NOMO-1 treated with dmso at 0.1 percent for 144 hours (cell line): ENCODE data around the gene ZRANB3.

Experiments
- DNase-seq: peaks from one replicate; lab custom pipeline; 2025; ENCODE audit not compliant: unreplicated experiment; lab: John Stamatoyannopoulos, UW

ZRANB3 gene

DNA sequence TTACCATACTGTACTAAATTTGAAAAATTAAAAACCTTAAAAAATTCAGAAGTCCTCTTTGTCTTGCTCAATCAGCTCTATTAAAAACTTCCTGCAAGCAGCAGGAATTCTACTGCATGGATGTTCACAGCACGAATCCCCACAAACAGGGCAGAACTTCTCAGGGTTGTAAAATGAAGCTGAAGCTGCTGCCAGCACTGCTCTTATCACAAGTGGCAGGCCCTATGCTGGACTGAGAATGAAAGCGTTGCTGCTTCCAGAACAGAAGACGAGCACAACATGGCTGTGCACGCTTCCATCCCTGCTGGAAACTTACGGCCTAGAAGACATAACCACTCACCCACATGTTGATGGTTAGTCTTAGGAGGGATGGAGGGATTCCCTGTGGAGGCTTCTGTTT is 345.0 kb downstream of the ZRANB3 start:
- DNase-seq: no peak

DNA sequence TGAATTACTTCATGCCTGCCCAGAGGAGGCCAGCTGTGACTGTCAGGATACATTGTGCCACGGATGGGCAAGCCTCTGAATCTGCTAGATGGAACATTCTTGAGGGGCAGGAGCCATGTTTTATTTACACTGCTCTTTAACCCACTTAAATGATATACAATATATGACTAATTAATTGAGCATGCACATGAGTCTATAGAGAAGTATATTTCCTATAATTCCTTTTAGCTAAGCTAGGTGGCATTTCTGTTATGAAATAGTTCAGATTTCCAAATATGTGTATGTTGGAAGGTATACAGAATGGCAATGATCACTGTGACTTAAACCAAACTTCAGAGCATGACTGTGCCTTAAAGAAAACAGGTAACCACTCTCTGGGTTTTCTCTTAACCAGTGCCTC is 347.2 kb downstream of the ZRANB3 start:
- no peak for DNase-seq

DNA sequence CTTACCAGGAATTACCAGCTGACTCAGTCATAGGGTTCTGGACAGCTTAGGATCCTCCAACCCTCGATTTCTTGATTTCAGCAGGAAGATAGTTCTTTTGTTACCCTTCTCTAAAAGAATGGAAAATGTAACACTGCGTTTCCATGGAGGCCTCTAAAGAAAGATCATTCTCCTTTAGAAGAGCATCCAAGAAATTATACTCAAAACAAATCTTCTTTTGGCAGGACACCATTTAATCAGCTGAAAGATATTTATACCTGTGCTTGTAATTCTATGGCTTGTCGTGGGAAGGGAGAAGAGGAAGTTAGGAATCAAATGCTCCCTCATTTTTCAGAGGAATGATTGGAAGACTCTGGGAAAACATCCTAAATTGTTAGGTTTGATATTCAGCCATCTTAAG is 348.4 kb downstream of the ZRANB3 start:
- no peak for DNase-seq

DNA sequence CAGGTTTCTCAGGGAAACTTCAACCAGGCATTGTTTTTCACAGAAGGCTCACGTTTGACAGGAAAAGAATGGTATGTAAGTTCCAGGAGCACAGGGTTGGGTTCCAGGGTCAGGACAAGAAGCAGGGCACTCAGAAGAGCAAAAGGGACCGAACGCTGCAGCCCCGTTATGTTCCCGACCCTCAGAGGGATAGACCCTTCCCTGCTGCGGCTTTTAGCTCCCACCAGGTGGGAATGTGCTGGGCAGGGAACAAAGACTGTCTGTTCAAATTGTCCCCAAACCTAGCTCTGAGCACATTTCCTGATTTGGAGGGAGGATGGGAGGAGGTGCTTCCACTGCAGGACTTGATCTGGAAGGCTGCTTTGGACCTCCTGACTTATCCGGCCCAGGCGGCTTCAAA is 348.8 kb downstream of the ZRANB3 start:
- DNase-seq: no peak

DNA sequence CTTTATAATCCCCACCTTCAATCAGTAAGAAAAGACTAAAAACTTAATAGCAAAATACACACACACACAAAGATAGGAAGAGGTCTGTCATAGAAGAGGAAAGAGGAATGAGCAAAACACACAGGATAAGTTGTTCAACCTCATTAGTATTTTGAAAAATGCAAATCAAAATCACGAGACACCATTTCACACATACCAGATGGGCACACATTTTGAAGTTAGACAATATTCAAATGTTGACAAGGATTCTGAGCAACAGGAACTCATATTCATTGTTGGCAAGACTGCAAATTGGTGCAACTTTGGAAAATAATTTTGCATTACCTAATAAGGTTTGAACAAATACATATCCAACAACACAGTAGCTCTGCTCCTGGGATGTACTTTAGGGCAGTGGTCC is 351.3 kb downstream of the ZRANB3 start:
- no peak for DNase-seq

DNA sequence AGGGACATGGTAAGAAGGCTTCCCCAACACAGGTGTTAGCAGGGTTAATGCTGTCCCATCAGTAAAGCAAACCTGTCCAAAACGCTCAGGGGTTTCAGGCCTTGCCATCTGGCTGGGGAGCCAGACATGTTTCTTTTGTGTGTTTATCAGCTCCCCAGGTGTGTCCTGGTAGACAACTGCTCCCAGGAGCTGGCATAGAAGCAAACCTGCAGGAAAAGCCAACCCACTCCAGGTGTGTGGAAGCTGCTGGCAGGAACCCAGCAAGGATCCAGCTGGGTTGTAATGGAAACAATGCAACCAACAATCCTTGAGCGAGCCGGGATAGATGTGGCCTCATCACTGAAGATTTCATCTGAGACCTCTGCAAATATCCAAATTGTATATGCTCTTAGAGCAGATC is 355.8 kb downstream of the ZRANB3 start:
- no peak for DNase-seq

DNA sequence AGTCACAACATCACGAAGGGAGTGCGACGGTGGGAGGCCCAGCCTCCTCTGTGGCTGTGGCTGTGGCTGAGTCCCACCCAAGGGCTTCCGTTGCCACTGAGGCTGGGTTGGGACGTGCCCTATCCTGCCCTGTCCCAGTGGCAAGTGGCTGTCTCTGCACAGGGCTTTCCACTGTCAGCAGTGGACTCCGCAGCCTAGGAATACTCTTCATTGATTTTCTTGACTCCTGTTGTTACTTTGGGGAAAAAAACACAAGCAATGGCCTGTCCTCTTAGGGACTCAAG is 356.3 kb downstream of the ZRANB3 start:
- no peak for DNase-seq

DNA sequence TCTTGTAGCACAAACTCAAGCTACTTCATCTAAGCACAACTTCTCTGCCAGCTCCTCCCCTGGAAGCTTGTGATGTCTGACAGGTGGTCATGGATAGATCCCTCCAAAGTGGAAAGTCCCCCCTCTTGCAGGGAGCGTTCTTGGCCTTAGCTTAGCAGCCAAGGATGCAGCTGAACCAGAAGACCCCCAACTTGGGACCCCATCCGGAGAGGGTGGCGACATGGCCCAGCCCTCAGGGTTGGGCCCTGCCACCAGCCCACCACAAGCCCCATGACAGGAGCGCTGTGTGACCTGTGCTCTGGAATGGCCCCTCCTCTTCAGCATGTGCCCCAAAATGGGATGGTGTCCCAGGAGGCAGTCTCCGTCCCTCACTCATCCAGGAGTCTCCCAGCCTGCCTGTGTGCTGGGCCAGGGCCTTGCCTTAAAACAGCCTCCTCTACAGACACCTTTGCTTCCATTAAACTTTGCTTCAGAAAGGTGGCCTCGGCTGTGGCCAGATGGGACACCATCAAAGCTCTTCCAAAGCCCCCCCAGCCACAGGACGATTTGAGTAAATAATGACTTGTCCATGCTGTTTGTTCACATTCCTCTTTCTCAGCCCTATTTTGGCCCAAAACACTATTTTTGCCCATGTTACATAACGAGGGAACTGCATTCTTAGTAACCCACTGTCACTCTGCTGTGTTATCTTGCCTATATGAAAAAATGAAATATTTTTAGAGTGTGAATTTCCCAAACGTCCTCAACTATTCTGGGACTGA is 356.8 kb downstream of the ZRANB3 start:
- no peak for DNase-seq

DNA sequence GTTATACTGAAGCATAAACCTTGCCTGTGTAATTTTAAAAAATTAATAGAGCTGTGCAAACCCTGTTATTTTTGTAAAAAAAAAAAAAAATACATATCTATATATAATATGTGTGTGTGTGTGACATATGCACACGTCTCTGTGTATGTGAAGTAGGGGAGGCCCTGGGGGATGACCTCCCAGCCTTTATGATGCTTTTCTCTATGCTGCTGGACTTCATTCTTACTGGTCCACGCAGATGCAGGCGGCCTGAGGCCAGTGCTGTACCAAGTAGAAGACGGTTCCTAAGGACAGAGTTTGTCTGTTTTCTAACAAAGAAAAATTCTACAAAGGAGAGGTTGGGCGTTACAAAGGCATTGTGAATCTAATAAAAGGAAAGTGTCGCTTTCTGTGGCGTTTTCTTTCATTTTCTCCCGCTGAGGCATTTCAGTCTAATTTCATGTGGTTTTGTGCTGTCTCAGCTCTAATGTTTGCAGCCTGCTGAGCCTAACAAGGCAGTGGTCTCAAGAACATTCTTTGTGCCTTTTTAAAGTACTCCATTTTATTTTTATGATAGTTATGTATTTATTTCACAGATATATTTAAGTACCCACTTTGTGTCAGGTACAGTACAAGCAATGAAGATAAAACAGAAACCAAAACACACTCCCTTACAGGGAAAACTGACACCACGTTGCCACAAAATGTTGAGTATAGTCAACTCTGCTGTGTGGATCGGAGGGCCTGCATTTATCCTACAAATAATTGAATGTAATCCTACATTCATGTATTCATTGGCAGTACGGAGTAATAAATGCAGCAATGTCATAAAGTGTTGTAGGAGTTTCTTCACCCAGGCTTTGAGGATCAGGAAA is 360.9 kb downstream of the ZRANB3 start:
- DNase-seq: no peak

DNA sequence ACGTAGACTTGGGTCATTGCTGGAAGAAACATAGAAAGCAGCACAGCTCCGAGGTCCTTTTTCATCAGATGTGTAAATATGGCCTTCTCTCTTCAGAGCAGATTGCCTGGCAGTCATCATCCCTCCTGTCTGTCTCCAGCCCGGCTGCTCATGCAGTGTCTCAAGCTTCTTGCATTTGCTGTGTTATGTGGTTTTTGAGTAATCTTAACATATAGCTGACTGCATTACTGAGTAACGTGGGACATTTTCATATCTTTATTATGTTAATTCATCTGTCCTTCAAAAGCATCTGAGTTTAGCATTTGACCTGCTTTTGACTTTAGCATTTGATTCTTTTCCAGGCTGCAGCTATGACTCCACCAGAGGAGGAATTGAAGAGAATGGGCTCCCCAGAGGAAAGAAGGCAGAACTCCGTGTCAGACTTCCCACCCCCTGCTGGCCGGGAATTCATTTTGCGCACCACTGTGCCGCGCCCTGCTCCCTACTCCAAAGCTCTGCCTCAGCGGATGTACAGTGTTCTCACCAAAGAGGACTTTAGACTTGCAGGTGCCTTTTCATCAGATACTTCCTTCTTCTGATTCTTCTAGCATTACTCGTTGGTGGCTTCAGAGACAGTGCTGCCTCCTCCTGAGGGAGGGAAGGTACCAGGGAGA is 362.7 kb downstream of the ZRANB3 start:
- DNase-seq: no peak

DNA sequence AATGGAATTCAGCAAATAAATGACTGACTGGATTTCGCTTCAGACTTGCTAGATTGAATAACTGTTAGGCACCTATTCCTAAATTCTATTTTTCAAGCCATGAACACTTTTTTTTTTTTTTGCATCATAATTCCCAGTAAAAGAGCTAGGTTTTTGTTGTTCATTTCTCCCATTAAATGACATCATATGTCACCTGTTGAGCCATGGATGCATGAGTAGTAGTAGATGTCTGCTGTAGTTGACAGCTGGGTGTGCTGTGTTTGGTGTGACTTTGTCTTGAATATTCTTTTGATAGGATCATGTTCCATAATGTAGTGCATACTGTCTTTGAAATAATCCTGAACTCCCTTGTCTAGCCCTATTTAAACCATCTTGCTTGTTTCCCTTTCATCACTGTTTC is 363.7 kb downstream of the ZRANB3 start:
- no peak for DNase-seq

DNA sequence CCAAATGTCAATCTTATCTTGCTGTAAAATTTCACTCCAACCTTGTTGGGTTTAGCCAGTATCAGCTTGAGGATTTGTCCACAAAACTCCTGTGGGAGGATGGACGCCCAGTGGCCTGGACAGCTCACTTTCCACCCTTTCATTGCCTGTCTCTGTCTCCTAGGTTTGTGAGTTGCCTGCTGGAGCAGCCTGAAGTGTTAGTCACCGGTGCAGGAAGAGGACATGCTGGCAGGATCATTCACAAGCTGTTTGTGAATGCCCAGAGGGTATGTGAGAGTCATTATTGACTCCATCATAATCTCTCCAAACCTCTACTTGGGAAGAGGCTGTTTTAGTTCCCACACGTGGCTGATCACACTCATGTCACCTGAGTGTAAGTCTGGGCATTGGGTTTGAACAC is 366.6 kb downstream of the ZRANB3 start:
- DNase-seq: no peak

DNA sequence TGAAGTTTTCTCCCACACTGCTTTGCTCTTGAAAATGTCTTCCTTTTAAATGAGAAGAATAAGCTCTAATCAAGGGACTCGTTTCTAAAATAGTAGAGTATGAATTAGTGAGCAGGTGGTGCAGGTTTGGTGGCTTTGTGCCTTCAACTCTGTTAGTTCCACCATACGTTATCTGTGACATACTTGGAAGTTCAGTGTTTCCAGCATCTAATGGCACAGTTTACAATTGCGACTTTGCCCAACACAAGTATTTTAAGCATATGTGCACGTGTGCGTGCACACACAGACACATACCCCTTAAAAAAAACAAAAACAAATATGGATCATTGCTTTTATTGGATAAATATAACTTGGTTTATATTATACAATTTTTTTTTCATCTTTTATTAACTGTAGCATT is 367.1 kb downstream of the ZRANB3 start:
- DNase-seq: no peak

DNA sequence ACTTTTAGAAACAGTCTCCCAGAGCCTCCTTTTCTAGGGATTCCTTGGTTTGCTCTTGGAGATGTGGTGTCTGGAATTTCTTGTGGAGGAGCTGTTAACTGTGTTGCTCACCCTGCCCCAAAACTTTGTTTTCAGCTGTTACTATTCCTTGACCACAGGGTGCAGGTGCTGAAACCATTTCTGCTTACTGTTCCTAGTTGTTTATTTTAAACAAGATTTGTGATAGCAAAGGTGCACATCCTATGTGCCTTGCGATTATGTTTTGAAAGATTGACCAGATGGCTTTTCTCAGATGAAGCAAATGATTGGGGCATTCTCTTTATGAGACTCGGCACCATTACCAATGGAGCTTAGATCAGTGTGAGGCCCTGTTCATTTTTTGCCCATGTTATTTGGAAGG is 367.7 kb downstream of the ZRANB3 start:
- no peak for DNase-seq

DNA sequence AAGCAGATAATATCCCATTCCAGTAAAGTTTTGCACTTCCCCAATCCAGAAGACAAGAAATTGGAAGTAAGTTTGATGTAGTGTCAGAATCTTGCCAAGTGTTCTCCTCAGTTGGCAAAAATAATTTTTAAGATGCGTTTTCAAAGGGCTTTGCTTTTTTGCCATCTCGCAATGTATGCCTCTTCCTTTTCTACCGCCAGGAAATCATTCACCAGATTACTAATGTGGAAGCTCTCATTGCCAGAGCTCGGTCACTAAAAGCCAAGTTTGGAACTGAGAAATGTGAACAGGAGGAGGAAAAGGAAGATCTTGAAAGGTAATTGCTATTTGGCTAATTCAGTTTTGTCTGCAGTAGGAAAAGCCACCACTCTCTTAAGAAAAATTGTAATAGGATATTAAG is 368.2 kb downstream of the ZRANB3 start:
- DNase-seq: no peak

DNA sequence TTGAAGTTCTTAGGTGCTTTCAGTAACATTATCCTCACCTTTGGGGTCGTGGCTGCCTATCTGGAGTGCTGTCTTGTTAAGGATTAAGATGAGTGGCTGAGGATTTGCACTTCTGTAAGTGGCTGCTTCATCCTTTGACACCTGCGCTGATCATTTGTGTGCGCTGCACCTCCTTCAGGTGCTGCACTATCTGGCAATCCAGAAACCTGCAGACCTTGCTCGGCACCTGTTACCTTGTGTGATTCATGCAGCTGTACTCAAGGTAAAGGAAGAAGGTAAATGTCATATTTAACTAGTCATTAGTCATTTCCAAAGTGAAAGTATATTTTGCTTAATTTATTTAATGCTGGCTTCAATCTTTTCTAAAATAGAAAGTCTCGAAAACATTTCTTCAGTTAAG is 368.6 kb downstream of the ZRANB3 start:
- no peak for DNase-seq

DNA sequence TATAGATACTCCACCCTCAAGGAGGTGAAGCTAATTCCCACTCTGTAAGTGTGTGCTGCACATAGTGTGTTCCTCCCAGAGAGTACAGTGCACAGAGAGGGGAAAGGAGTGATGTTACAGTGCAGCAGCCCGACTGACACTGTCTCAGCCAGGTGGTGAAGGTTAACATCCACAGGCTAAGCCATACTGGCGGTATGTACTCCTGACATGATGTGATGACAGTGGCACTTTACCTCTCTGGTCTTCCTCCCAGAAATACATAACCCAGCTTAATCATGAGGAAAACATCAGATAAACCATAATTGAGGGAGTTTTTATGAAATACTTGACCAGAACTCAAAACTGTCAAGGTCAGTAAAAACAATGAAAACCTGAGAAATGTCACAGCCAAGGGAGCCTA is 371.8 kb downstream of the ZRANB3 start:
- no peak for DNase-seq

DNA sequence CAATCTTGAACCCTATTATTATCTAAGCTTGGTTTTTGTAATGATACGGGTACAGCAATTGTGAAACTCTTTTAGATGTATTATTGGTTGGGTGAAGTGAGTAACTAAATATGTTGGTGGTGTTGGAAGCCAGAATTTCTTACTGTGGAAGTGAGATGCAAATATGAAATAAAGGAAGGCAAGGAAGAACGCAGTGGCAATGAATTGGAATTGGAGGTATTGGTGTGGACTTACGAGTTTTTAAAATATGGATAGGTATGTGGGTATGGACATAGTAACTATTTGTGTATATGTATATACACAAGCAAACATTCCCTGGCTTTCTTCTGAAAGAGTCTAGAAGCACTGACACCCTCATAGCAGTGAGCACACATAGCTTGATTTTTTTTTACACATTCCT is 373.2 kb downstream of the ZRANB3 start:
- DNase-seq: no peak

DNA sequence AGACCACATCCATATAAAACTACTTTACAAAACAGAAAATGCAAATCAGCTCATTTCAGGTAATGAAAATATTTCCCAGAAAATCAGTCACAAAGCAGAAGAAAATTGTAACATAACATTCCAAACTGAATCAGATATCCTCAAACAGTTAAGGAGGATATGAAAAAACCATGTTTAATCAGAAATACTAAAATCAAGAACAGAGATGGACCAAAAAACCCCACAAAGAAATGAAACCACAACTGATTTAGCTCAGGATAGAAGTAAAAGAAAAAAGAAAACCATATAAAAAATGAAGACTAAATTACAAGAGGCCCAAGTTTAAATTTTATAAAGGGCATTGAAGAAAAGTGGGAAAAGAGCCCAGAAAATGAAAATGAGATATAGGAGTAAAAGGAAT is 376.1 kb downstream of the ZRANB3 start:
- no peak for DNase-seq

DNA sequence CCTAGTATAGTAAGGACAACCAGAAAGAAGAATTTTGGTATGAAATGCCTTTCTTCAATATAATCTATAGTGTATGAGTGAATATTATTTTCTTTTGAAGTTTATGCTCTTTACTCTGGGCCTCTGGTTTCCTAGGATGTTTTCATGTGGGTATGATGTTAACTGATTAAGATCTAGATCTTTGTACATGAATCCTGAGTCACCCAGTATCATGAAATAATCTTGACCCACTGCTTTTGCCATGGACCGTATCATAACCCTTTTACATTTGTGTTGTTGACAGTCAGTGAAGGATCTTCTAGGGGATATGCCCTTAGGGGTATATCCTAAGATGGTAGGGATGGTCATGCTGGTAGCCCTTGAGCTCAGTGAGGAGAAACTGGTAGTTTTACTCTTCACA is 378.7 kb downstream of the ZRANB3 start:
- no peak for DNase-seq

DNA sequence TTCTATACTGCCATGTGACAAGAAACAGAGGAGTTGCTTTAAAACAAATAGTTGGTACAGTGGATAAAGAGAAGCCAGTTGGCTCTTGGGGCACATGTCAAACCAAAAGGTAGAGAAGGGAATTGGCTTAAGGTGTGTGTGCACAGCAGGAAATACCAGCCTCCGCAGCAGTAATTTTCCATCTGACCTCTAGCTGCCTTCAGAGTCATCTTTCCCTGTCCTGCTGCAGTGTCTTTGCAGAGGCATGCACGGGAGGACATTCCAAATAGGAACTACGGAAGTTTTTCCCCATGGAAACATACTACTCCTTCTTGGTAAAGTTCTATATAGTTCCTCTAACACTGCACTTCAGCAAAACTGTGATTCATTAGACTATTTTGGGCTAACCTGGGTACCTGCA is 379.4 kb downstream of the ZRANB3 start:
- DNase-seq: no peak

DNA sequence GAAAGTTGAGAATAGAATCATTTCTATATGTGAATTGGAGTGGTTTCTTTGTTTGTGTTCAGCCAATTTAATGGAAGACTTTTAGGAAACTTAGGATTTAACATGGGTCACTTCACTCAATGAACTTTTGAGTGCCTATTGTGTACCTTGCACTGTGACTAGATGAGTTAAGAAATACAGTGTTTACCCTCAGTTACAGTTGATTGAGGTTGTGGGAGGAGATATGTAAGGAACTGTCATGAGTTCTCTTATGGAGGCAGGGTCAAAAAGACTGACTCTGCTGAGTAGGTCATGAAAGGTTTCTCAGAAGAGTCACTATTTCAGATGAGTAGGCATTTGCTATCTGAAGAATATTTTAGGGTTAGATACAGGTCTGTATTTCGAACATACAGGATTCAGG is 380.3 kb downstream of the ZRANB3 start:
- DNase-seq: no peak
